OCI-LY7 (cell line): ENCODE measurements around the gene HOXB6. TPM values are rescaled to one million over a fixed set of nuclear protein-coding genes. Genes with fewer than 3 reads are reported as not detected.

Source experiments
- BruUV-seq: library from RNA; stranded (reverse); fragments of 400-500 nt; replicated peaks from 2 replicates; lab custom pipeline; 2021; lab: Mats Ljungman, UMichigan
- CTCF ChIA-PET: fragments of 300-600 bp; sonication (Branson Sonifier 250); formaldehyde crosslinking; loops from one replicate; lab custom pipeline; 2022; ENCODE audit warnings: antibody characterized with exemption; ENCODE audit not compliant: unreplicated experiment; lab: Charles Lee
- POLR2A ChIA-PET: fragments of 300-600 bp; sonication (Branson Sonifier 250); formaldehyde crosslinking; loops from one replicate; lab custom pipeline; 2022; ENCODE audit warnings: antibody characterized with exemption; lab: Charles Lee
- DNase-seq: peaks from one replicate; pipeline ENCODE4 v3.0.0-alpha.2; 2015; ENCODE audit warnings: low spot score
- H2AFZ ChIP-seq: fragments of 200-600 bp; sonication (generic), shearing (Covaris generic); 2 replicates; pipeline ENCODE4 v1.6.1; 2014; ENCODE audit warnings: mild to moderate bottlenecking, antibody characterized with exemption, low read length, moderate library complexity
- H3K27ac ChIP-seq: fragments of 200-600 bp; sonication (generic); 2 replicates; pipeline ENCODE4 v1.5.1; 2014; ENCODE audit warnings: mixed run types, low read depth, mild to moderate bottlenecking, moderate library complexity, low read length, inconsistent platforms; ENCODE audit not compliant: poor library complexity, severe bottlenecking
- H3K36me3 ChIP-seq: fragments of 200-600 bp; sonication (generic); 2 replicates; pipeline ENCODE4 v1.6.1; 2014; ENCODE audit warnings: mild to moderate bottlenecking, antibody characterized with exemption, low read length, moderate library complexity, mixed read lengths; ENCODE audit not compliant: insufficient read depth
- H3K4me1 ChIP-seq: fragments of 200-600 bp; sonication (generic); 2 replicates; pipeline ENCODE4 v1.5.1; 2014; ENCODE audit warnings: mild to moderate bottlenecking, low read length; ENCODE audit not compliant: insufficient read depth, poor library complexity, severe bottlenecking
- H3K4me2 ChIP-seq: fragments of 200-600 bp; sonication (generic); 2 replicates; pipeline ENCODE4 v1.6.1; 2014; ENCODE audit warnings: mild to moderate bottlenecking, low read length
- H3K4me3 ChIP-seq: fragments of 200-600 bp; sonication (generic); 2 replicates; pipeline ENCODE4 v1.5.1; 2014; ENCODE audit warnings: mild to moderate bottlenecking, low read depth, low read length; ENCODE audit not compliant: poor library complexity, severe bottlenecking
- H3K79me2 ChIP-seq: fragments of 200-600 bp; sonication (generic); 2 replicates; pipeline ENCODE4 v1.6.1; 2016; ENCODE audit warnings: low read depth, mild to moderate bottlenecking, low read length, moderate library complexity, mixed read lengths; ENCODE audit not compliant: insufficient read depth
- H3K9me2 ChIP-seq: fragments of 200-600 bp; sonication (generic); 2 replicates; pipeline ENCODE4 v1.6.1; 2016; ENCODE audit warnings: mild to moderate bottlenecking, low read length, mixed read lengths; ENCODE audit not compliant: insufficient read depth
- H3K9me3 ChIP-seq: fragments of 200-600 bp; sonication (generic); 2 replicates; pipeline ENCODE4 v1.6.1; 2014; ENCODE audit warnings: mild to moderate bottlenecking, mixed run types, low read length, mixed read lengths
- H4K20me1 ChIP-seq: fragments of 200-600 bp; sonication (generic); 2 replicates; pipeline ENCODE4 v1.6.1; 2014; ENCODE audit warnings: mild to moderate bottlenecking, antibody characterized with exemption, low read length, moderate library complexity, mixed read lengths; ENCODE audit not compliant: insufficient read depth
- CTCF ChIP-seq: fragments of 200-600 bp; sonication (generic); conservative IDR thresholded peaks from 2 replicates; pipeline ENCODE4 v1.5.1; 2014; ENCODE audit warnings: mild to moderate bottlenecking, antibody characterized with exemption, low read length, moderate library complexity, mixed read lengths
- EZH2phosphoT487 ChIP-seq: fragments of 200-600 bp; sonication (generic); IDR thresholded peaks from 2 replicates; pipeline ENCODE4 v1.6.1; 2018; ENCODE audit warnings: low read depth, borderline replicate concordance, mild to moderate bottlenecking, mixed run types, antibody characterized with exemption, low read length, moderate library complexity, mixed read lengths
- intact Hi-C: fragments of 100-400 bp; cut with micrococcal nuclease; formaldehyde crosslinking; loops from one replicate; pipeline ENCODE4 v1.10.0; 2022; ENCODE audit not compliant: unreplicated experiment
- total RNA-seq, 2 experiments: library from RNA; depleted of rRNA in 1 of 2; stranded (reverse); fragments of >200 nt in 1 of 2; shearing (Covaris generic) in 1 of 2; gene quantifications; 2 replicates each; pipeline ENCODE4 v1.2.3, GENCODE V29; 2014 to 2022

HOXB6 gene
- total RNA-seq, 2 experiments from 2014 or later, result not detected

GRCh38 chr17:48616717-48617470, 12.1 kb upstream of the HOXB6 start:
- TF ChIP-seq CTCF (no peak), EZH2phosphoT487 (no peak)
- intact Hi-C loops, result loop anchor here (5.0 kb wide), 1 partner anchor 590 kb away; no protein-coding TSS in a partner anchor
- CTCF ChIA-PET, result no interaction called here

DNA sequence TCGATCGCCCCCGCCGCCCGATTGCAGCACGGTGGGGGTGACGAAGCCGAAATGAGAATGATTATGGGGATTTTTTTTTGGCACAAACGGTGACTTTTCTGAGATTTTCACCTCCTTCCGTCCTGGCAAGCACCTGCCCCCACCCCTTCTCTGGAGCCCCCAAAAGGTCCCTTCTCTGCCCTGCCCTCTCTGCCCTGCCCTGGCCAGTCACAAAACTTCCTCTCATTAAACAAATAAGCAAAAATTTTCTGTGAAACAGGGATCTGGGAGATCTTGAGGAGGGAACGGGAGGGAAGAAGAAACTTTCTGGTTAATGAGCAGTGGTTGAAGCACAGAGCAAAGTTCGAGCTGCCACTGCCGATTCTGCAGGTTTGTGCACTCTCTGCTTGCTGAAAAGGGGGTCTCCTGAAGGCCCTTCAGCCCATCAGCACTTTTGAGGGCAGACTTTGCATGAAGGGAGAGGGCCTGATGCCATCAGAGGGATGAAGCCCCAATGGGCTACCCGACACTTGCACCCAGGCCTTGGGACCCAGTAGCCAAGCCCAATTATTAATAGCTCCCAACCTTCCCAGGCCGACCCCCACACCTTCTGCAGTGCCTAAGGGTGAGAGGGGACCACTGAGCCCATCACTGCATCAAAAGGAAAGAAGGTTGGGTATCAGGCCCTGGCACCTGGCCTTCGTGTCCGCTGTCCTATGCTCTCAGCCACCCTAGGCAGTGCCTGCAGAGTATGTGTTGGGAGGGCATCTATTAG, 11.4 kb upstream of the HOXB6 start:
- no TSS peak for BruUV-seq
- intact Hi-C loops, result loop anchor here (5.0 kb wide), 1 partner anchor 589 kb away; no protein-coding TSS in a partner anchor
- POLR2A ChIA-PET, result no interaction called here

More at GRCh38 chr17:48616717-48617470, 12.1 kb upstream of the HOXB6 start:
- H3K9me3 ChIP-seq, result no peaks in the 10 kb centered on the region
- DNase-seq, result no peak
- H4K20me1 ChIP-seq, result no peaks in the 10 kb centered on the region
- POLR2A ChIA-PET, result no interaction called here
- BruUV-seq, result no TSS peak
- H2AFZ ChIP-seq, result no peak overlapping the region
- no peaks in the 10 kb centered on the region for H3K79me2 ChIP-seq
- no peak overlapping the region for H3K4me3 ChIP-seq
- H3K4me1 ChIP-seq, result peaks cover 9% of the 10 kb centered on the region
- no peak overlapping the region for H3K4me2 ChIP-seq
- no peaks in the 10 kb centered on the region for H3K36me3 ChIP-seq
- H3K9me2 ChIP-seq, result no peaks in the 10 kb centered on the region
- no peak overlapping the region for H3K27ac ChIP-seq

More for the DNA sequence above, 11.4 kb upstream of the HOXB6 start:
- H3K4me3 ChIP-seq, result no peak overlapping the region
- H3K27ac ChIP-seq, result no peak overlapping the region
- no peak for TF ChIP-seq CTCF
- TF ChIP-seq EZH2phosphoT487, result no peak
- CTCF ChIA-PET, result no interaction called here
- no peaks in the 10 kb centered on the region for H3K9me2 ChIP-seq
- H3K36me3 ChIP-seq, result no peaks in the 10 kb centered on the region
- DNase-seq, result no peak
- peaks cover 16% of the 10 kb centered on the region for H3K4me1 ChIP-seq
- H3K79me2 ChIP-seq, result no peaks in the 10 kb centered on the region
- H2AFZ ChIP-seq, result no peak overlapping the region
- H3K9me3 ChIP-seq, result no peaks in the 10 kb centered on the region
- H4K20me1 ChIP-seq, result no peaks in the 10 kb centered on the region
- no peak overlapping the region for H3K4me2 ChIP-seq
